DMS114 treated with DMSO at 0.1 percent for 48 hours (cell line): ENCODE measurements around the gene MGST2.
"Not testable (repeated sequence)": the region's sequence is repeated elsewhere in the genome, so short reads cannot be mapped to it uniquely, and the experiment has no call there.

Experiments
- DNase-seq: peaks from one replicate; lab custom pipeline; 2025; ENCODE audit not compliant: unreplicated experiment; lab: John Stamatoyannopoulos, UW

The MGST2 gene

DNA sequence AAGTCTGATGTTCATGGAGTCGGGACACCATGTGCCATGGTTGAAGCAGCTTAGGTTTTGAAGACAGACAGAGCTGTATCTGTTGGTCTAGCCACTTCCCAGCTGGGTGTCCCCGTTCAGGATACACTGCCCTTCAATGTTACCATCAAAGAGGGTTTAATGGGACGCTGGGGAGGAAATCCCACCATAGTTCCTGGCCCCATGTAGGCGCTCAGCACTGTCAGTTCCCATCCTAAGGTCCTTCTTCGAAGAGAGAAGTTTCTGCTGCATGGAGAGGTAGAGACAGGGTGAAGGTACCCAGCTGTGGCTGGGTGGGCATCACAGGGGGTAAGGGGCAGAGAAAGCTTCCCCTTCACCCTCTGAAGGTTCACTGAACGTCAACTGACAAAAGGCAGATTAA is 3.7 kb downstream of the MGST2 start:
- no peak for DNase-seq

DNA sequence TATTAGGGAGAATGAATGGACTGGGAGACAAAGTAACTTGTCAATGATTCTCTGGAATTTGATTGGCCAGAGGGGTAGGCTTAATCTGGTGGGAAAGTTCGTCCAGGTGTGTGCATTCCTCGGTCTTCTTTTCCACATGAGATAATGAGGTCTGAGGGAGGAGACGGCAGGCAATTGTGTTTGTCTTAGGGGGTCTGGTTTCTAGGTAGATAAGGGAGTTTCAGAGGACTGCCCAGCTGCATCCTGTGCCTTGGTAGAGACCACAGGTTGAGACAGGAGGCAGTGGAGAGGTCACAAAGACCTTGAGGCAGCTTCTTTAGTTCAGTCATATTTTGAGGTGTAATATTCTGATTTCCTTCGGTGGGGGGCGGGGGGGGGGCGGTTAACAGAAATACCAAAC is 4.3 kb downstream of the MGST2 start:
- no peak for DNase-seq

DNA sequence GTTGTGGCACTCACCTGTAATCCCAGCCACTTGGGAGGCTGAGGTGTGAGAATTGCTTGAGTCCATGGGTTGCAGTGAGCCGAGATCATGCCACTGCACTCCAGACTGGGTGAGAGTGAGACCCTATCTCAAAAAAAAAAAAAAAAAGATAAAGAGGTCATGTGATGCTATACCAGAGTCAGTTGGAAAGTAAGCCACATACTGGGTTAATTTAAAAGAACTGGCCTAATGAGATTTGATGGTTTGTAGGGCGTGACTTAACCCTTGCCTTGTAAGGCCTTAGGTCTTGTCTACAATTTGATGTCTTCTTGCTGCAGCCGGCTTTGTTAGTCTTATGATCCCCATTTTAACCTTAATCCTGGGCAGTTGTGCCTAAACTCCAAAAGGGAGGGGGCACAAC is 5.2 kb downstream of the MGST2 start:
- DNase-seq: no peak

DNA sequence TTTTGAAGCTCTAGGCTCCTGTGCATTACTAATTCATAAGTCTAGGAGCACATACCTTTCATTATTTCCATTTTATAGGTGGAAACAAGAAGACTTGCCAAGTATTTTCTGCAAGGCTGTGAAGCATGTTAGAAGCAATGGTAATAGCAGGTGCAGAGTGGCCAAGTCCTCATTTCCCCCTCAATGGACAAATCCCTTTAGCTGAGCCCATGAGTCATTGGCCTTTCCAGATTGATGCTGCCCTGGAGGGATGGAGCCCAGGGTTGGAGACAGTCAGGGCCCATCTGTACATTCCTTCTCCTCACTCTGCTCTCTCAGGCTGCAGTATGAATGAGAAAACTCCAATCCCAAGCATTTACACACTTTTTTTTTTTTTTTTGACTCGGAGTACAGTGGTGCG is 6.6 kb downstream of the MGST2 start:
- DNase-seq: no peak

DNA sequence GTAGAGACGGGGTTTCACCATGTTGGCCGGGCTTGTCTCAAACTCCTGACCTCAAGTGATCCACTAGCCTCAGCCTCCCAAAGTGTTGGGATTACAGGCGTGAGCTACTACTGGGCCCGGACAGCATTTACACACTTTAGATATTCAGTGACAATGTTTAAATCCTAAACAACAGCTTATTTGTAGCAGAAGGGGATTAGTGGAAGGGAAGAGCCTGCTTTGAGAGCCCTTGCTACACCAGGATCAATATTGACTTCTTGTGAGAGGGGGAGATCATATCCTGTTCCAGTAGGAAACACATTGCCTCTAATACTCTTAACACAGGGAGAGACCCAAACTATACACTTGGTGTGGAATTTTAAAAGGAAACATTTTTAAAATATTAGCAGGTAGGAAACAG is 7.1 kb downstream of the MGST2 start:
- DNase-seq: no peak

DNA sequence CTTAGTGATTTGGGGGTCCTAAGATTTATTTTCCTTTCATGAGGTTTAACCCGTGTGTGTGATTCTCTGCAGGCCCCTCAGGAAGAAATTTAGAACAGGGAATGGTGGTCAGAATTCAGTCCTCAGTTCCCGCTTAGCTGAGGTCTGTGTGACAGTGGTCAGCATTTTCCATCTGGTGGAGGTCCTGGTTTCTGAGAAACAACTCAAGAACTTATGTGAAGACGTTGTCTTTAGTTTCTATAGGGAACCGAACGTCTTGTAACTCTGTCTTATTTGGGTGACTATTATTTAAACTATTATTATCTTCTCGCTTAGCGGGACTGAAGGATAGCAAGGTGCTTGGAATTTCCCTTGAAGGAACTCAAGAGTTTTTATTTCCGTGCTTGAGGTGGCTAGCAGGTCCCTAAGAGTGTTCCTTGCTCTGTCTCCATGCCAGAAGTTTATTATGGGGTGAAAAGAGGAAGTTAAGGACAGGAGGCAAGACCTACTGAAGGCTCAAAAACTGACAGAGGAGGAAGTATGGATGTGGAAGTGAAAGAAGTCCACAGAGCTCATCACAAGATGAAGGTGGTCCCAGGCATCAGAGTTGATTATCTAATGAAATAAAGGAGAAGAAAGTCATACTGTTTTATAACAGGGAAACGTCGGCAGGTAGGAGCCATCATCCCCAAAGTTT is 9.4 kb downstream of the MGST2 start:
- DNase-seq: no peak

DNA sequence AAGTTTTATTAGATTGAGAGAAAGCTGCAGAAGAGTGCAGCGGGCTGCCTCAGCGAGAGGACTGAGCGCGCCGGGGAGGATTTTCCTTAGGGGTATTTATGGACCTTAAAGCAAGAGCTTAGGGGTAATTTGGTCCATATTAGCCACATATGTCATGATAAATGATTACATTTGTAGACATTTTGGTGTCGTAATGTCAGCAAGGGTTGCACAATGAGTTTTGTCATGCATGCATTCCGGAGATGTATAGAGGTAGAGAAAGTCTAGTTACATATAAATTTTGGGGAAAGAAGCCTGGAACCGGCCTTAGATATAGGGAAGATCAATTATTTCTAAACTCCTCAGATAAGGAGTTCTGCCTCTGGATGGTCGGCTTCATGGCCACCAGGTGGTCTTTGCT is 10.0 kb downstream of the MGST2 start:
- DNase-seq: no peak

DNA sequence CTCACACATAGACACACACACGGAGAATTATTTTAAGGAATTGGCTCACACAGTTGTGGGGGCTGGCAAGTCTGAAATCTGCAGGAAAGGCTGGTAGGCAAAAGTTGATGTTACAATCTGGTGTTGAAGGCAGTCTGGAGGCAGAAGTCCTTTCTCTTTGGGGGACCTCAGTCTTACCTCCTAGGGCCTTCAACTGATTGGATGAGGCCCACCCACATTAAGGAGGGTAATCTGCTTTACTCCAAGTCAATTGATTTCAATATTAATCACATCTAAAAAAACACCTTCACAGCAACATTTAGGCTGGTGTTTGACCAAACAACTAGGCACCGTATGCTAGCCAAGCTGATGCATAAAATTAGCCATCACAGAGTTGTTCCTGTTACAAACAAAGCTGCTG is 10.7 kb downstream of the MGST2 start:
- DNase-seq: no peak

DNA sequence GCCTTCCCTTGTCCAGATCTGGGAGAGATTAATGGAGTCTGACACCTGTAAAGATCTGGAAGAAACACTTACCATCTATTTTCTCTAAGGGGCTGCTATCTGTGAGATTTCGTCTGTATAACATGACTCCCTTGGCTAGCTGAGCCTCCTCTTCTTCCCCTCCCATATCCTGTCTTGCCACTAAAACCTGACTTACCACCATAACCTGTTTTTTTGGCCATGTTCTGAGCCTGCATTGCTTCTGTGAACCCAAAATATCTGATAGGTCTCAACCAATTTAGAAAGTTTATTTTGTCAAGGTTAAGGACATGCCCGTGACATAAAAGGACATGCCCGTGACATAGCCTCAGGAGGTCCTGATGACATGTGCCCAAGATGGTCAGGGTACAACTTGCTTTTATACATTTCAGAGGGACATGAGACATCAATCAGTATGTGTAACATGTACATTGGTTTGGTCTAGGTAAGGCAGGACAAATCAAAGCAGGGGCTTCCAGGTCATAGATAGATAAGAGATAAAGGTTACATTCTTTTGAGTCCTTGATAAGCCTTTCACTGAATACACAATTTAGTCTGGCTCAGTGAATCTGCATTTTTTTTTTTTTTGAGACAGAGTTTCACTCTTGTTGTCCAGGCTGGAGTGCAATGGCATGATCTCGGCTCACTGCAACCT is 11.4 kb downstream of the MGST2 start:
- no peak for DNase-seq

DNA sequence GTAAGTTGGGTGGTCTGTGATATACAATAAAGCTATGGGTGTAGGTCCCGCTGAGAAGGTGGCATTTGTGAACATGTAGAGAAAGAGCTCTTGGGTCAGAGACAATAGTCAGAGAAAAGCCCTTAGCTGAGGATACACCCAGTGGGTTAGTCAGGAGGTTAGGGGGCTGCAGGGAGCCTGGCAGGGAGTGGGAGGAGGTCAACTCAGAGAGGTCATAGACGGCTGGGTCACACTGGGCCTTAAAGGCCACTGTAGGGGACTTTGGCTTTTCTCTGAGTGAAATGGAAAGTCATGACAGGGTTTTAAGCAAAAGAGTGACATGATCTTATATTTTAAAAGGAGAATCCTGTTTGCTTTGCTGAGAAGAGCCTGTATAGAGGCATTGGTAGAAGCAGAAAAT is 16.7 kb downstream of the MGST2 start:
- no peak for DNase-seq

DNA sequence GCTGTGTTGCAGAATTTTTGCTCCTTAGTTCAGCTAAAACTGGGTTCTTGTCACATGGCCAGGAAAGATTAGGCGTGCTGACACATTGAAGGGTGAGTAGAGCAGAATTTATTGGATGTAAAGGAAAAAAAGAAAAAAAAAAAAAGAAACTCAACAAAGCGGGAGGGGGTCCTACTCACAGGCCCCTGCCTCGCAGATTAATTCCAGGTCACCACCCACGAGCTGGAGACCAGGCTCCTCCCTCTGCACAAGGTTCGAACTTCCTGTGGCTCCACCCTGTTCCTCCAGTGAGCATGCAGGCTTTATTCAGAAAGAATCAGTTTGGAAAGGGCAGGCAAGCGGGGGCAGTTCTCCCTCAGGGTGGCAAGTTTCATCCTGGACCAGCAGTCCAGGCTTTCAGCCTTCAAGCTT is 17.1 kb downstream of the MGST2 start:
- DNase-seq: no peak

DNA sequence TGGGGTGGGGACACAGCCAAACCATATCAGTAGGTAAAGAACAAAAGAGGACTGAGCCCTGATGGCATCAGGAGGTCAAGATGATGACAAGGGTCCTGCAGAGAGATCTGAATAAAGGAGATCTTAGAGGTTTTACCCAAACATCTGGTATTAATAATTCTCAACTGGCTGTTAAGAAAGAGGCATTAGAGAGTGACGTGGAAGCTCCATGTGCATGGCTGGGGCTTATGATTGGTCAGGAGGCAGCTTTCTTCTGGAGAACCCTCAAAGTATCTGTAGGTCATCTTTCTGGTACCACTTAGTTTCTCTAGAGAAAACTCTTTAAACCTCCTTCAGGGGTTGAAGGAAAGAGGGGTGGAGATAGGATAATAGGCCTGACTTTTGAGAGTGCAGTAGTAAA is 18.7 kb downstream of the MGST2 start:
- no peak for DNase-seq

DNA sequence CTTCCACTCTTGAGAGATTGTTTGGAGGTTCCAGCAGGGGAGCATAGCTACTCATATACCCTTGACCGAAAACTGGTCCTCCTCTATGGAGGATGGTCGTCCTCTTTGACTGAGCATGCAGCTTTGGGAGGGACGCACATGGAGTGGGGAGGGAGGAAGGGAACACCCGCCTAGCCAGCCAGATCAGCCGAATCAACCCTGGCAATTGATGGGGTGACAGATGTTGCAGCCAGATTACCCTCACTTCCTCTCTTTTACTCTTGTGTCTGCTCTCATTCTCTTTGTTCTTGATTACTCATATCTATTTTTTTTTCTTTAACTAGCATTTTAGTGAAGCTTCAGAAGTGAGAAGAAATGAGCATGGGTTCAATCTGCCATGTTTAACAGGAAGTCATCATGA is 19.6 kb downstream of the MGST2 start:
- DNase-seq: no peak

DNA sequence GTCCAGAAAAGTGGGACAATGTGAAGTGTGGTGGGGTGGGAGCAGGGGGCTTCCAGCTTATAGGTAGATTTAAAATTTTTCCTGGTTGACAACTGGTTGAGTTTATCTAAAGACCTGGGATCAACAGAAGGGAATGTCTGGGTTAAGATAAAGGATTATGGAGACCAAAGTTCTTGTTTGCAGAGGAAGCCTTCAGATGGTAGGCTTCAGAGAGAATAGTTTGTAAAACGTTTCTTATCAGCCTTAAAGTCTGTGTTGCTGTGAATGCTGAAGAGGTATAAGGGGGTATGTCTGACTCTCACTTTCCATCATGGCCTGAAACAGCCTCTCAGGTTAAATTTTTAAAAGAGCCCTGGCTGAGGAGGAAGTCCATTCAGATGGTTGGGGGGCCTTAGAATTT is 20.5 kb downstream of the MGST2 start:
- no peak for DNase-seq

DNA sequence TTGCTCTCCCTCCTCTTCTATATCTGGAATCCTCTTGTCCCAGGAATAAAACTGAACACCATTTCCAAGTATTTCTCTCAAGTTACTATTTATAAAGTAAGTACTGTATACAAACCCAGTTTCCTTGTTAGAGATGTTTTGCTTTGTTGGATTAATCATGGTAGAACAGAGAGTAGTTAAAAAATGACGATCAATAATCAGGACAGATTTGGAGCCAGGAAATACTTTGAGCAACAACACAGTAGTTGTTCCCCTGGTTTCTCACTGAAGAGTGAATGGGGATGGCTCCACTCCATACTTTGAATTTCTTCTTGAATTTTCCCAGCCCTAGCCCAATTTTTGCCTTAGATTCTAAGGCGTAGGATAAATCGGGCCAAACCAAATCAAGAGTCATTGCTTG is 21.4 kb downstream of the MGST2 start:
- no peak for DNase-seq

DNA sequence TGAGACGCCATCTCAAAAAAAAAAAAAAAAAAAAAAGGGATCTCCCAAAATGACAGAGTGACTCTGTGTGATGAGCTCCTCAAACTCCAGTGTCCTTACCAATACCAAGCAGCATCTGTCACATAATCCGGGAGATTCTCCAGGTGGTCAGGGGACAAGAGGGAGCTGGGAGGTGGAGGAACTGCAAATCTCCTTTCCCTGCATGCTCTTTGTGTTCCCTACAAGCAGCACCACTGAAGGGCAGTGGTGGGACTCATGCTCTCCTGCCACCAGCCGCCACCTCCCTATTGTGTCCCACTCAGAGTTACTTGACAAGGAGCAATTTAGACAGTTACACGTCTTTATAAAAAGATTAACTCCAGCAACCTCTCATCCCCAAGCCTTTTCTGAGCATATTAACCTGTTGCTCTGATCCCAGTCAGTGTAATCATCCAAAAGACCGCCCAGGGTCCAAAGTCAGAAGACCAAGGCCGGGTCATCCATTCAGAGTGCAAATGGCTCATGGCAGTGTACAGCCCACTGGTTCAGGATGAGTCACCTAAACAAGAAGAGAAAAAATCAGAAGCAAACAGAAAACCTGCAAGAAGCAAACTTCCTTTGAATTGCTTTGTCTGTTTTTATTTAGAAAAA is 23.6 kb downstream of the MGST2 start:
- DNase-seq: no peak

DNA sequence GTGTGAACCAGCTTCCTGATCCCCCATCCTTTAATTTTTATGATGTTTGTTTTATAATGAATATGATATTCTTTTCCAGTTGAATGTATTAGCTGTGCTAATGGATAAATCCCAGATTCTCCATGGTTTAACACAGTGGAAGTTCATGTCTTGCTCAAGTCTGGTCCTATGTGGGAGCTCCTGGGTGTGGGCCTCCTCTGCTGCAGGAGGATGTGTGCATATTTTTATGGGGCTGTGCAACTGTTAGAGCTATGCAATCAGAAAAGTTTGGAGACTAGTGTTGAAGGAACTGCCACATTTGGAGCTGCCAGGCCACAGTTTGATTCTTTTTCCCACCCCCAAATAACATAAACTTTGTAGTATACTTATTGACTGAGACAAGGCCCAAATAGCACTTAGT is 24.8 kb downstream of the MGST2 start:
- DNase-seq: no peak

DNA sequence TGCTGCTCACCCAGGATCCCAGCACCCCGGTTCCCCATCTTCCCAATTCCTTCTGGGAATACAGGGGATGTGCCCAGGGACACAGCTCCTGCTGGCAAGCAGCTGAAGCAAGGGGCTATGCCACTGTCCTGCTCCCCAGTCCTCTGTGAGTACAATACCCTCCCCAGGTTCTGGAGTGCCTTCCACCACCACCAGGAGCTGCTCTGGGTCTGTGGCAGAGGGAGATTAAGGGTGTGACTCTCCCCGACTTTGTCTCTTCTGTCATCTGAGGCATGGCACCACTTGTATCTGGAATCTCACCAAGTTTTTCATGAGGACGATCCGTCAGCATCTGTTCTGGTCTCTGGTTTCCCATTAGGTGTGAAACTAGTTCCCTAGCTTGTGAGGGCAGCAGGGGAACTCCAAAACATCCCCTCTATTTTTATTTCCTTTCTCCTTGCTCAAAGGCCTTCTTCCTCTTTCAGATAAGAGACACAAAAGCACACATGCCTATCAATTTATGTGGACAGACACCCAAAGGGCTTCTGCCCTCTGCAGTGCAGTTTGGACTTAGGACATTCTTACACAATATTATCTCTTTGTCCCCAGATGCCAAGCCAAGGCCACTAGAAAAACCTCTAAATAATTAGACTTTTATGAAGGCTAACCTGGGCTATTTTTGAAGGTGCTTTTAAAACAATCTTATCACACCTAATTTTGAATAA is 26.8 kb downstream of the MGST2 start:
- DNase-seq: no peak

DNA sequence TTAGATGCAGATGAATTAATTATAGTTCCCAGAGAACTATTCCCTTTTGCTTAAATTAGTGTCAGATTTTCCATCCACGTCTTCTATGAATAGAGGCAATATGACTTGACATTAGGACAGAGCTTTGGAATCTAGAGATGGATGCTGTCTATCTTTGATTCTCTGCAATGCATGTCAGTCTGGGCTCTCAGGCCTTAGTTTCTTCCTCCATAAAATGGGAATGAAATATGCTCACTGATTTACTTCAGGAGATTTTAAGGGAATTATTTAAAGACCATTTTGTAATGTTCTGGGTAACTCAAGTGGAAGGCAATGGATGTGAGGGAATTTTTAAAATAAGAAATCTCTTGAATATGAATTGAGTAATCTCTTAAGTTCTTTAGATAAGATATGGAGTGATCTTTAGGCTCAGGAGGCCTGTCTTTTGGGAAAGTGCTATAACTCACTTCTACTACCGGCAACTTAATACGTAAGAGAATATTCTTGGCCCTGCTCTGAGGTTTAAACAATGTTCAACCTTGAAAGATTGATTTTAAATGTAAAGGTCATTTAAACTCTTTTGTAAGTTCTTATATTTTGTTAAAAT is 29.0 kb downstream of the MGST2 start:
- no peak for DNase-seq

DNA sequence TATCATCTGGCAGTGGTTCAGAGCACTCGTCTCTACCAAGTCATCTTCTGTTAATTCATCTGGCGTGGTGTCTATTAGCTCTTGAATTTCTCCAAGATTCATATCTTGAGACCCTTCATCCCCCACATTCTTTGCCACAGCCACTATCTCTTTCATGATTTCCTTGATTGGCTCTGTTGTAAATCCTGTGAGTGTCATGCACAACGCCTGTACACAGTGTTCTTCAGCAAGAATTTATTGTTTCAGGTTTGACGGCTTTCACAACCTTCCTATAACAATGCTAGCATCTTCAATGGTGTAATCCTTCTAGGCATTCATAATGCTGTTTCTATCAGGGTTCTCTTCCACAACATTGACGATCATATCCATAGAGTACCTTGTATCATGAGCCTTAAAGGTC is 30.9 kb downstream of the MGST2 start:
- no peak for DNase-seq

DNA sequence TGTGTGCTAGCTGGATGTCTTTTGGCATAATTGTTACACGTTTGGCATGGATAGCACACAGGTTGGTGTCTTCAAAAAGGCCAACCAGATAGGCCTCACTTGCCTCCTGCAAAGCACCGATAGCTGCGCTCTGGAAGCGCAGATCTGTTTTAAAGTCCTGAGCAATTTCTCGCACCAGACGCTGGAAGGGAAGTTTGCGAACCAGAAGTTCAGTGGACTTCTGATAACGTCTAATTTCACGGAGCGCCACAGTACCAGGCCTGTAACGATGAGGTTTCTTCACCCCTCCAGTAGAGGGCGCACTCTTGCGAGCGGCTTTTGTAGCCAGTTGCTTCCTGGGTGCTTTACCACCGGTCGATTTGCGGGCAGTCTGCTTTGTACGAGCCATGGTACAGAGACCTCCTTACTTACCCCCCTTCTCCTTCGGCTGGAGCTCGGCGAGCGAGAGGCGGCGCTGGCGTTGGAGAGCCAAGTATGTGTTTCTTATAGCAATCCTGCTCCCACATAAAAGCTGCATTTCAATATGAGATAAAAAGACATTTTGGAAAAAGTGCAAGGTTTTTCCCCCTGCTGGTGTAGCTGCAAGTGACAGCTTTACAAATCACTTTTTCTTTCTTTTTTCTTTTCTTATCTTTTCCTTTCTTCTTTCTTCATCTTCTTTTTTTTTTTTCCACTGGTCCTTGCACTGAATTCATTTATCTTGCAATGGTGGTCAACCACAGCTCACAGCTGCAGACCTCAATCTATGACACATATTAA is 32.7 kb downstream of the MGST2 start:
- DNase-seq: not testable (repeated sequence)
